SU-DHL-6 (cell line): ENCODE results near the gene ORC2.

Experiments
- EZH2phosphoT487 ChIP-seq: fragments of 200-600 bp; sonication (generic), shearing (Covaris generic); conservative IDR thresholded peaks from 2 replicates; pipeline ENCODE4 v1.6.1; 2018; ENCODE audit warnings: mild to moderate bottlenecking, antibody characterized with exemption, low read length, moderate library complexity, mixed read lengths
- TF ChIP-seq, protein P1 (sequence below): fragments of 200-600 bp; sonication (generic); IDR thresholded peaks from one replicate; pipeline ENCODE4 v1.5.1; 2017; ENCODE audit warnings: antibody characterized with exemption, mild to moderate bottlenecking, low read length, moderate library complexity; ENCODE audit not compliant: insufficient read depth, poor library complexity, severe bottlenecking

DNA sequence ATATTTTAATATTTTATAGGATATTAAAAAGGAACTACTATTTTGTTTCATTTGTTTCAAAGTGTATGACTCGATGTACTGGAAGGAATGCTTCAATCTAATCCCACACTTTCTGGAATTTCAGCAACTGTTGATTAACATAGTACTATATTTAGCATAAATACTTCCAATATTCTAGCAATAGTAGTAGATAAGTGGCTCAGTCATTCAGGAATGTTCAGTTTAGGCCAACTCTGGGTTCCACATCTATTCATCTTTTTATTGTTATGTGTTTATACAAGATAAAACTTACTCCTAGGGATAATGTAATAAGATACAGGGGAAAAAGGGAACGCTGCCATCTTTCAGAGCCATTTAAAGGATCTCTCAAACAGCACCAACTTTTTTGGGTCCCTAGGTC lies 22.3 kb upstream of the ORC2 start:
- TF ChIP-seq, protein P1, sequence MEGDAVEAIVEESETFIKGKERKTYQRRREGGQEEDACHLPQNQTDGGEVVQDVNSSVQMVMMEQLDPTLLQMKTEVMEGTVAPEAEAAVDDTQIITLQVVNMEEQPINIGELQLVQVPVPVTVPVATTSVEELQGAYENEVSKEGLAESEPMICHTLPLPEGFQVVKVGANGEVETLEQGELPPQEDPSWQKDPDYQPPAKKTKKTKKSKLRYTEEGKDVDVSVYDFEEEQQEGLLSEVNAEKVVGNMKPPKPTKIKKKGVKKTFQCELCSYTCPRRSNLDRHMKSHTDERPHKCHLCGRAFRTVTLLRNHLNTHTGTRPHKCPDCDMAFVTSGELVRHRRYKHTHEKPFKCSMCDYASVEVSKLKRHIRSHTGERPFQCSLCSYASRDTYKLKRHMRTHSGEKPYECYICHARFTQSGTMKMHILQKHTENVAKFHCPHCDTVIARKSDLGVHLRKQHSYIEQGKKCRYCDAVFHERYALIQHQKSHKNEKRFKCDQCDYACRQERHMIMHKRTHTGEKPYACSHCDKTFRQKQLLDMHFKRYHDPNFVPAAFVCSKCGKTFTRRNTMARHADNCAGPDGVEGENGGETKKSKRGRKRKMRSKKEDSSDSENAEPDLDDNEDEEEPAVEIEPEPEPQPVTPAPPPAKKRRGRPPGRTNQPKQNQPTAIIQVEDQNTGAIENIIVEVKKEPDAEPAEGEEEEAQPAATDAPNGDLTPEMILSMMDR: no peak
- TF ChIP-seq EZH2phosphoT487: no peak
